ENCODE measurements around the gene FTO.

FTO gene

DNA sequence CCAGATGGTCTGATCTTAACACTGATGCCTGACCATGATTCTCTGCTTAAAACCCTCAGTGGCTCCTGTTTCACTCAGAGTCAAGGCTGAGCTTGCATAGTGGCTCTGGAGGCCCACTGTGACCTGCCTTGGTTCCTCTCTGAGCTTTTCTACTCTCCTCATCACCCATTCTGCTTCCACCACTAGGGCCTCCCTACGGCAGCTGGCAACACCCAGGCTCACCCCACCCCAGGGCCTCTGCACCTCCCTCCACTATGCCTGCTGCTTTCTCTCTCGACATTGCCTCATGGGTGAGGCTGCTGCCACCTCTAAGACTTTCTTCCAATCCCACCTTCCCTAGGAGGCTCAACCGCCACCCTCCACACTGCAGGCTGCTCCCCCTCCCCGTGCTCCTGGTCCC is 455.0 kb downstream of the FTO start:
- no peak for DNase-seq (ENCODE audit: low spot score)
- TF ChIP-seq, protein P1, sequence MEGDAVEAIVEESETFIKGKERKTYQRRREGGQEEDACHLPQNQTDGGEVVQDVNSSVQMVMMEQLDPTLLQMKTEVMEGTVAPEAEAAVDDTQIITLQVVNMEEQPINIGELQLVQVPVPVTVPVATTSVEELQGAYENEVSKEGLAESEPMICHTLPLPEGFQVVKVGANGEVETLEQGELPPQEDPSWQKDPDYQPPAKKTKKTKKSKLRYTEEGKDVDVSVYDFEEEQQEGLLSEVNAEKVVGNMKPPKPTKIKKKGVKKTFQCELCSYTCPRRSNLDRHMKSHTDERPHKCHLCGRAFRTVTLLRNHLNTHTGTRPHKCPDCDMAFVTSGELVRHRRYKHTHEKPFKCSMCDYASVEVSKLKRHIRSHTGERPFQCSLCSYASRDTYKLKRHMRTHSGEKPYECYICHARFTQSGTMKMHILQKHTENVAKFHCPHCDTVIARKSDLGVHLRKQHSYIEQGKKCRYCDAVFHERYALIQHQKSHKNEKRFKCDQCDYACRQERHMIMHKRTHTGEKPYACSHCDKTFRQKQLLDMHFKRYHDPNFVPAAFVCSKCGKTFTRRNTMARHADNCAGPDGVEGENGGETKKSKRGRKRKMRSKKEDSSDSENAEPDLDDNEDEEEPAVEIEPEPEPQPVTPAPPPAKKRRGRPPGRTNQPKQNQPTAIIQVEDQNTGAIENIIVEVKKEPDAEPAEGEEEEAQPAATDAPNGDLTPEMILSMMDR (IDR thresholded peaks at IDR 0.05; ENCODE audit: extremely low read depth, missing control alignments) = no peak

DNA sequence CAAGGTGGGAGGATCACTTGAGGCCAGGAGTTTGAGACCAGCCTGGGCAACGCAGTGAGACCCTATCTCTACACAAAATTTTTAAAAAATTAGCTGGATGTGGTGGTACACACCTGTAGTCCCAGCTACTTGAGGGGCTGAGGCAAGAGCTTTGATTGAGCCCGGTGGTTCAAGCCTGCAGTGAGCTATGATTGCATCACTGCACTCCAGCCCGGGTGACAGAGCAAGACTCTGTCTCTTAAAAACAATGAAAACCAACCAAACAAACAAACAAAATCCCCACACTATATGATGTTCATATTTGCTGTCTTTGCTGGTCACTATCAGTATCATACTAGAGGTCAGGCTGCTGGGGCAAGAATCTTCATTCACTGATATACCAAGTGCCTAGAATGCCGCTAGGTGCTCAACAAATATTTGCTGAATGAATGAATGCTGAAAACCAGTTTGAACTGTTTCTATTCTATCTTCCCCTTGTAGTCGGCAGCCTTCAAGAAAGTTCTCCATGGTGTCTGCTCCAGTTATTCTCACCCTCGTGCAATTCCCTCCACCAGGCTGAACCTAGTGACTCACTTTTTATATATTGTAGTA is 455.6 kb downstream of the FTO start:
- TF ChIP-seq, protein P1 (IDR thresholded peaks at IDR 0.05; ENCODE audit: extremely low read depth, missing control alignments) = no peak

DNA sequence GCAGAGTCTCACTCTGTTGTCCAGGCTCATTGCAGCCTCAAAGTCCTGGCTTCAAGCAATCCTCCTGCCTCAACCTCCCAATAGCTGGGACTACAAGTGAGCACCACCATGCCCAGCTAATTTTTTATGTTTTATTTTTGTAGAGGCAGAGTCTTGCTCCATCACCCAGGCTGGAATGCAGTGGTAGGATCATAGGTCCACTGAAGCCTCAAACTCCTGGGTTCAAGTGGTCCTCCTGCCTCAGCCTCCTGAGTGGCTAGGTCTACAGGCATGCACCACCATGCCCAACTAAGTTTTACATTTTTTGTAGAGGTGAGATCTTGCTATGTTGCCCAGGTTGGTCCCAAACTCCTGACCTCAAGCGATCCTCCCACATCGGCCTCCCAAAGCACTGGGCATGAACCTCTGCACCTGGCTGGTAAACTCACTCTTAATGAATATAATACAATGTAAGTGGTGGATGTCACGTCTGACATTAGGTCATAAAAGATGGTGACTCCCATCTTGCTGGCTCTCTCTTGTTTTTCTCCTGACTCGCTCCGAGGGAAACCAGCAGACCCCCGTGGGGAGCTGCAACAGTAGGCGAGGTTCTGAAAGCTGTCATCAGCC is 456.4 kb downstream of the FTO start:
- no peak for DNase-seq (ENCODE audit: low spot score)
- TF ChIP-seq, protein P1 (IDR thresholded peaks at IDR 0.05; ENCODE audit: extremely low read depth, missing control alignments) = no peak

More for the DNA sequence above, 455.6 kb downstream of the FTO start:
- no peak for DNase-seq (ENCODE audit: low spot score)

DNA sequence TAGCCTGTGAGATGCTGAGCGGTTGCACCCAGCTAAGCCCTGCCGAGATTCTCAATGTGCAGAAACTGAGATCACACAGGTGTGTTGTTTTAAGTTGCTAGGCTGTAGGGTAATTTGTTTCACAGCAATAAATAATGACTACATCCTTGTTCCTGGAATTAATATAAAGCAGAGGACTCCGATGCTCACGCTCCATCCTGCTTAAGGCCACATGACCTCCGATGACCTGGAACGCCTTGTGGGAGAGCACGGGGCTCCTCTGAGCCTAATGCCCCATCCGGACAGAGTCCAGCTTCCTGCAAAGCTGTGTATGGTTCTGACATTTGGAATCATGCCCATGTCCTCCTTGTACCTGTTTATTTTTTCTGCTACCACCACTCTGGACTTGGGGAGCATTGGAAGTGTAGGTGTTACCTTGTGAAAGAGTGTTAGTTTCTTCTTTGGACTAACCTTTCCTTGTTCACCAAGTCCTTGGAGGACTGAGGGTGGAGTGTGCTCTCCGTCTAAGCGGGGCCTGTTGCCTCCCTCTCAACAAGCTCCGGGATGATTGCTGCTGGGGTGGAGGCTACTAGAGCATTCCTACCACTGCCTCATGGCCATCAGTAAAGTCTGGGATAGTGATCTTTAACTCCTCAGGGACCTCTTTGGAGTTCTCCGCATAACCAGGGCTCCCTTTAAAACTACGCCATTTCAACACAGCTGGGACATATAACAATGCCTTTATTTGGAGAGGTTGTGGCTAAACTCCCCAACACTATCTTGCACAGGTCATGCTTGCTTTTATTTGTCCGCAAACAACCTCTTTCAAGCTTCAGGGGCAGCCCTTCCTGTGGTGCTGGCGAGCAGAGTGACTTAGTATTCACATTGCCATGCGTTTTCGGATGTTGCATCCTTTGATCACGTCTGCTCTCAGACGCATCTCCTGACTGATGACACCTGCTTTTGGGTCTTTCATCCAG is 457.3 kb downstream of the FTO start:
- DNase-seq (ENCODE audit: low spot score) = no peak
- TF ChIP-seq, protein P1 (IDR thresholded peaks at IDR 0.05; ENCODE audit: extremely low read depth, missing control alignments) = no peak

DNA sequence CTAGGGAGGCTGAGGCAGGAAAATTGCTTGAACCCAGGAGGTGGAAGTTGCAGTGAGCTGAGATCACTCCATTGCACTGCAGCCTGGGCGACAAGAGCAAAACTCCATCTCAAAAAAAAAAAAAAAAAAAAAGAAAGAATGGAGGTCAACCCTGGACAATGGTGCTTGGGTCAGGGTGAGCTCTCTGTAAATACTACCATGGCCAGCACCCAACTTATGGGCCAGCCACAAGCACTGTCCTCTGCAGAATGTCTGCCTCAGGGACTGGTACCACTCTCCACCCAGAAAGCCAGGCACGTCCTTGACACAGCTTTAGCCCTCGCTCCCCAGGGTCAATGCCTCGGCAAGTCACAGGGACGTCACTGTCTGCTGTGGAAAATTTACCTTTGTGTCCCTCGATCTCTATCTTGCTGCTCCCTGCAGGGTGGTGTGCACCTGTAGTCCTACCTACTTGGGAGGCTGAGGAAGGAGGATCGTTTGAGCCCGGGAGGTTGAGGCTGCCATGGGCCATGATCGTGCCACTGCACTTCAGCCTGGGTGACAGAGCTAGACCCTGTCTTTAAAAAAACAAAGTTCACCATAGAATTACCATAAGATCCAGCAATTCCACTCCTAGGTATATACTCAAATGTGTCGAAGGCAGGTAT is 459.4 kb downstream of the FTO start:
- DNase-seq (ENCODE audit: low spot score) = no peak
- TF ChIP-seq, protein P1 (IDR thresholded peaks at IDR 0.05; ENCODE audit: extremely low read depth, missing control alignments) = no peak

DNA sequence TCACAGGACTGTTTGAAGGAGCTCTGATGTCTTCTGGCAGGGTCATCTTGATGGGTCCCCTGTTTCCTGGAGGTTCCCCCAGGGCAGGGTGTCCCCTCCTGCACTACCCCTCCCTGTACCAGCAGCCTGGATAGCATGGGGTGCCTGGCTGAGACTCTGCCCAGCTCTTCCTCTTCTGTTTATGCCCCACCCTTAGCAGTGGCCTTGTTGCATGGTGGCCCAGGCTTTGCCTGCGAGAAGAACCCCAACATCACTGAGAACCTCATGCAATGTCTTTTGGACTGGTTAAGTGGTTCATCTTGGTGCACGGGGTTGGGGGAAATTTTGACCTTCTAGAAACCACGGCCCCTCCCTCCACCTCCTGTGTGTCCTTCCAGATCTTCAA is 460.8 kb downstream of the FTO start:
- TF ChIP-seq, protein P1 (IDR thresholded peaks at IDR 0.05; ENCODE audit: extremely low read depth, missing control alignments) = no peak
- DNase-seq (ENCODE audit: low spot score) = no peak

Data from GM20000 (cell line).